HG03060 (cell line): ENCODE measurements around the gene RAB3D.
"Not testable (repeated sequence)": the region's sequence is repeated elsewhere in the genome, so short reads cannot be mapped to it uniquely, and the experiment has no call there.

Source experiments
- ATAC-seq: cut with Tn5 transposase; IDR thresholded peaks from one replicate; pipeline ENCODE4 v1.9.1; 2021; ENCODE audit warnings: low read depth, moderate number of reproducible peaks; ENCODE audit not compliant: unreplicated experiment

RAB3D gene

GRCh38 chr19:11340099-11340467, 626 bp upstream of the RAB3D start:
- not testable (repeated sequence) for ATAC-seq

- ATAC-seq = no peak
These were observed 746 bp downstream of the RAB3D start for GRCh38 chr19:11338569-11339253.

- no peak for ATAC-seq
These were observed 1.3 kb downstream of the RAB3D start for GRCh38 chr19:11338121-11338520.

- ATAC-seq = no peak
These were observed 2.4 kb downstream of the RAB3D start for GRCh38 chr19:11337080-11337479.

GRCh38 chr19:11335449-11336146, 3.9 kb downstream of the RAB3D start:
- ATAC-seq = no peak

GRCh38 chr19:11333838-11334237, 5.6 kb downstream of the RAB3D start:
- not testable (repeated sequence) for ATAC-seq

GRCh38 chr19:11332822-11333221, 6.6 kb downstream of the RAB3D start:
- no peak for ATAC-seq

GRCh38 chr19:11331502-11331901, 8.0 kb downstream of the RAB3D start:
- no peak for ATAC-seq

- ATAC-seq = no peak
These were observed 9.3 kb downstream of the RAB3D start for GRCh38 chr19:11330127-11330526.

- no peak for ATAC-seq
These were observed 13.9 kb downstream of the RAB3D start for GRCh38 chr19:11325544-11325943.

- no peak for ATAC-seq
These were observed 14.6 kb downstream of the RAB3D start for GRCh38 chr19:11324748-11325389.

GRCh38 chr19:11324079-11324661, 15.3 kb downstream of the RAB3D start:
- ATAC-seq = no peak

GRCh38 chr19:11323601-11324078, 15.8 kb downstream of the RAB3D start:
- ATAC-seq = no peak

- ATAC-seq = no peak
These were observed 17.0 kb downstream of the RAB3D start for GRCh38 chr19:11322269-11323024.

GRCh38 chr19:11321191-11322126, 18.0 kb downstream of the RAB3D start:
- ATAC-seq = no peak

GRCh38 chr19:11320278-11320995, 19.0 kb downstream of the RAB3D start:
- ATAC-seq = not testable (repeated sequence)

GRCh38 chr19:11306337-11306736, 33.1 kb downstream of the RAB3D start:
- no peak for ATAC-seq

GRCh38 chr19:11304936-11305335, 34.5 kb downstream of the RAB3D start:
- ATAC-seq = no peak

GRCh38 chr19:11300811-11301120, 38.7 kb downstream of the RAB3D start:
- ATAC-seq = no peak
